Measurements from ENCODE around the gene CARHSP1.

The CARHSP1 gene

DNA sequence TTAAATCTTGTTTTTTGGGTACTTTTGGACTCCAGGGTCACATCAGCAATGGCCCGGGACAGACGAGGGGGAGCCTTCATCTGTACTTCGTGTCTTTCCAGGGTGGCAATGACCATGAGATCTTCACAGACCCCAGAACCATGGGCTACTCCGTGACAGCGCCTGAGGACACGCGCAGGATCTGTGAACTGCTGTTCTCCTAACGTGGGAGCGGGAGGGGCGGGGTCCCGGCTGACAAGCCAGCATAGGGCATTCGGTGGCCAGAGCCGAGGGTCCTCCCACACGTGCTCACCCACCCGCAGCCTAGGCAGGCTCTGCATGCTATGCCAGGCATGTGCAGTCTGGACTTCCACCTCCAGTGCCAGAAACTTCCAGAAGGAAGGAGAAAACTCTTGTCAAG is 21.2 kb downstream of the CARHSP1 start:
- CTCF ChIA-PET, result no interaction called here
- TF ChIP-seq, protein P1, sequence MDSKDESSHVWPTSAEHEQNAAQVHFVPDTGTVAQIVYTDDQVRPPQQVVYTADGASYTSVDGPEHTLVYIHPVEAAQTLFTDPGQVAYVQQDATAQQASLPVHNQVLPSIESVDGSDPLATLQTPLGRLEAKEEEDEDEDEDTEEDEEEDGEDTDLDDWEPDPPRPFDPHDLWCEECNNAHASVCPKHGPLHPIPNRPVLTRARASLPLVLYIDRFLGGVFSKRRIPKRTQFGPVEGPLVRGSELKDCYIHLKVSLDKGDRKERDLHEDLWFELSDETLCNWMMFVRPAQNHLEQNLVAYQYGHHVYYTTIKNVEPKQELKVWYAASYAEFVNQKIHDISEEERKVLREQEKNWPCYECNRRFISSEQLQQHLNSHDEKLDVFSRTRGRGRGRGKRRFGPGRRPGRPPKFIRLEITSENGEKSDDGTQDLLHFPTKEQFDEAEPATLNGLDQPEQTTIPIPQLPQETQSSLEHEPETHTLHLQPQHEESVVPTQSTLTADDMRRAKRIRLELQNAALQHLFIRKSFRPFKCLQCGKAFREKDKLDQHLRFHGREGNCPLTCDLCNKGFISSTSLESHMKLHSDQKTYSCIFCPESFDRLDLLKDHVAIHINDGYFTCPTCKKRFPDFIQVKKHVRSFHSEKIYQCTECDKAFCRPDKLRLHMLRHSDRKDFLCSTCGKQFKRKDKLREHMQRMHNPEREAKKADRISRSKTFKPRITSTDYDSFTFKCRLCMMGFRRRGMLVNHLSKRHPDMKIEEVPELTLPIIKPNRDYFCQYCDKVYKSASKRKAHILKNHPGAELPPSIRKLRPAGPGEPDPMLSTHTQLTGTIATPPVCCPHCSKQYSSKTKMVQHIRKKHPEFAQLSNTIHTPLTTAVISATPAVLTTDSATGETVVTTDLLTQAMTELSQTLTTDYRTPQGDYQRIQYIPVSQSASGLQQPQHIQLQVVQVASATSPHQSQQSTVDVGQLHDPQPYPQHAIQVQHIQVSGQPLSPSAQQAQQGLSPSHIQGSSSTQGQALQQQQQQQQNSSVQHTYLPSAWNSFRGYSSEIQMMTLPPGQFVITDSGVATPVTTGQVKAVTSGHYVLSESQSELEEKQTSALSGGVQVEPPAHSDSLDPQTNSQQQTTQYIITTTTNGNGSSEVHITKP (tag by site-specific recombination; IDR thresholded peaks at IDR 0.05), result no peak
- TF ChIP-seq ZFHX2 (tag by site-specific recombination; conservative IDR thresholded peaks at IDR 0.05) (0 out of 2 replicates have a peak, but pooled peaks have one; percentile 19), ZNF548 (tag by site-specific recombination; IDR thresholded peaks at IDR 0.05) (no peak)
- no peak overlapping the region for H3K27ac ChIP-seq (ENCODE audit: extremely low read depth, low read depth, low read length)
- no peaks in the 10 kb centered on the region for H3K4me1 ChIP-seq (ENCODE audit: control insufficient read depth, insufficient read depth, low read length)
- peaks cover 6 to 51% of the 10 kb centered on the region in 2 experiments; a peak in 2 of 3 replicates for H3K36me3 ChIP-seq (ENCODE audit: control insufficient read depth in 2 of 2, insufficient read depth in 1 of 2, low read length in 2 of 2)
- no peaks in the 10 kb centered on the region for H3K9me3 ChIP-seq (ENCODE audit: control insufficient read depth, insufficient read depth, low read depth, low read length)
- no peak overlapping the region for H3K4me3 ChIP-seq (ENCODE audit: low read depth, low read length)
- POLR2A ChIA-PET, result no interaction called here

DNA sequence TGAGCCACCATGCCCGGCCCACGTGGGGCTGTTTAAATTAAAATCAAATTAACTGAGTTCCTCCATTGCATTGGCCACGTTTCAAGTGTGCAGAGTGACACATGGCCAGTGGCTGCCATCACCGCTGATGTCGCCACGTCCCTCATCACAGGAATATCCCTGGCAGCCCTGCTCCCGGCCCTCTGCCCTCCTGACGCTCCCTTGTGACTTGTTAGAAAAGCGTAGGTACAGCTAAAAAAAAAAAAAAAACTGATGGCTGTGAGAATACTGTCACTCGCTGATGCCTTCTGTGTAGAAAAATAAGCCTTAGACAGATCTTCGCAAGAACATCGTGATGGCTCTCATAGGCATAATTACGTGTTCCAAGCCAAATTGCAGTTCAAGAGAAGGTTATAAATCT is 21.7 kb downstream of the CARHSP1 start:
- Histone ChIP-seq H3K36me3 (ENCODE audit: control insufficient read depth in 2 of 2, insufficient read depth in 1 of 2, low read length in 2 of 2) (peaks cover 5 to 46% of the 10 kb centered on the region in 2 experiments; a peak in 2 of 3 replicates), H3K9me3 (ENCODE audit: control insufficient read depth, insufficient read depth, low read depth, low read length) (no peaks in the 10 kb centered on the region), H3K4me1 (ENCODE audit: control insufficient read depth, insufficient read depth, low read length) (no peaks in the 10 kb centered on the region), H3K27ac (ENCODE audit: extremely low read depth, low read depth, low read length) (no peak overlapping the region), H3K4me3 (ENCODE audit: low read depth, low read length) (no peak overlapping the region)
- CTCF ChIA-PET, result interaction anchor here (1.0 kb wide), 1 partner anchor 8 kb away, joined by 3 read pairs; no protein-coding TSS in a partner anchor
- POLR2A ChIA-PET, result interaction anchor here (0.7 kb wide), 1 partner anchor 22 kb away, joined by 4 read pairs; the partner anchor contains the start of gene CARHSP1
- TF ChIP-seq ZNF324 (tag by site-specific recombination; IDR thresholded peaks at IDR 0.05) (no peak), ZNF629 (tag by site-specific recombination; IDR thresholded peaks at IDR 0.05) (0 out of 2 replicates have a peak, but pooled peaks have one; percentile 16), SP7 (tag by site-specific recombination; IDR thresholded peaks at IDR 0.05) (peak; percentile 67)

DNA sequence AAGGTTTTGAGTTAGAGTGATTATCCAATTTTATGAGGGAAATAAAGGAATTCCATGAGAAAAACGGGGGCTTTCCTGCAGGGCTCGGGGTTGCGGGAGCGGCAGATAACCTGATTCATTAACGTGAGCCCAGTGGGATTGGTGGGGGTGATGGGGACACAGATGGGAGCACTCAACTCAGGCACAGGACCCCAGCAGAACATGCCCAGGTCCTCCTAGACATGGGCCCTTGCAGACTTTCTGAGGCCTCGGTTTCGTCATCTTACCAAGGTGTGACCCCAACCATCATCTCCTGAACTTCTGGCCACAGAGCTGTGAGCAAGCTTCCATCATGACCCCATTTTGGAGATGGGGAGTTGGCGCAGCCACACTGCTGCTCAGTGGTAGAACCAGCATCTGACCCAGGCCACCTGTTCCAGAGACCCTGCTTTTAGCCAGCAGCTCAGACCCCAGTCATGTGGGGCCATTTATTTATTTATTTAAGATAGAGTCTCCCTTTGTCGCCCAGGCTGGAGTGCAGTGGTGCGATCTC is 22.3 kb downstream of the CARHSP1 start:
- no peaks in the 10 kb centered on the region for H3K9me3 ChIP-seq (ENCODE audit: control insufficient read depth, insufficient read depth, low read depth, low read length)
- no peak overlapping the region for H3K4me3 ChIP-seq (ENCODE audit: low read depth, low read length)
- ChIA-PET CTCF (interaction anchor here (0.6 to 1.0 kb wide), 2 partner anchors 9 to 192 kb away, joined by 3 read pairs; no protein-coding TSS in a partner anchor), POLR2A (interaction anchor here (0.7 kb wide), 1 partner anchor 22 kb away, joined by 4 read pairs; the partner anchor contains the start of gene CARHSP1)
- H3K4me1 ChIP-seq (ENCODE audit: control insufficient read depth, insufficient read depth, low read length), result no peaks in the 10 kb centered on the region
- peaks cover 0 to 40% of the 10 kb centered on the region in 2 experiments; a peak in 2 of 3 replicates for H3K36me3 ChIP-seq (ENCODE audit: control insufficient read depth in 2 of 2, insufficient read depth in 1 of 2, low read length in 2 of 2)
- no peak overlapping the region for H3K27ac ChIP-seq (ENCODE audit: extremely low read depth, low read depth, low read length)
- TF ChIP-seq ZBTB21 (tag by site-specific recombination; IDR thresholded peaks at IDR 0.05) (no peak), MZF1 (tag by site-specific recombination; IDR thresholded peaks at IDR 0.05; ENCODE audit: borderline replicate concordance) (no peak), ZNF514 (tag by site-specific recombination; IDR thresholded peaks at IDR 0.05) (no peak)
- TF ChIP-seq, protein P2, sequence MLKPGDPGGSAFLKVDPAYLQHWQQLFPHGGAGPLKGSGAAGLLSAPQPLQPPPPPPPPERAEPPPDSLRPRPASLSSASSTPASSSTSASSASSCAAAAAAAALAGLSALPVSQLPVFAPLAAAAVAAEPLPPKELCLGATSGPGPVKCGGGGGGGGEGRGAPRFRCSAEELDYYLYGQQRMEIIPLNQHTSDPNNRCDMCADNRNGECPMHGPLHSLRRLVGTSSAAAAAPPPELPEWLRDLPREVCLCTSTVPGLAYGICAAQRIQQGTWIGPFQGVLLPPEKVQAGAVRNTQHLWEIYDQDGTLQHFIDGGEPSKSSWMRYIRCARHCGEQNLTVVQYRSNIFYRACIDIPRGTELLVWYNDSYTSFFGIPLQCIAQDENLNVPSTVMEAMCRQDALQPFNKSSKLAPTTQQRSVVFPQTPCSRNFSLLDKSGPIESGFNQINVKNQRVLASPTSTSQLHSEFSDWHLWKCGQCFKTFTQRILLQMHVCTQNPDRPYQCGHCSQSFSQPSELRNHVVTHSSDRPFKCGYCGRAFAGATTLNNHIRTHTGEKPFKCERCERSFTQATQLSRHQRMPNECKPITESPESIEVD (tag by site-specific recombination; IDR thresholded peaks at IDR 0.05), result no peak
- TF ChIP-seq, protein P3, sequence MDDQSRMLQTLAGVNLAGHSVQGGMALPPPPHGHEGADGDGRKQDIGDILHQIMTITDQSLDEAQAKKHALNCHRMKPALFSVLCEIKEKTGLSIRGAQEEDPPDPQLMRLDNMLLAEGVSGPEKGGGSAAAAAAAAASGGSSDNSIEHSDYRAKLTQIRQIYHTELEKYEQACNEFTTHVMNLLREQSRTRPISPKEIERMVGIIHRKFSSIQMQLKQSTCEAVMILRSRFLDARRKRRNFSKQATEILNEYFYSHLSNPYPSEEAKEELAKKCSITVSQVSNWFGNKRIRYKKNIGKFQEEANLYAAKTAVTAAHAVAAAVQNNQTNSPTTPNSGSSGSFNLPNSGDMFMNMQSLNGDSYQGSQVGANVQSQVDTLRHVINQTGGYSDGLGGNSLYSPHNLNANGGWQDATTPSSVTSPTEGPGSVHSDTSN (CRISPR knock-in tag; IDR thresholded peaks at IDR 0.05), result no peak
